SH-SY5Y (cell line): Measurements from ENCODE around the gene LSAMP.

Experiments
- GATA2 ChIP-seq: IDR thresholded peaks from 2 replicates; pipeline ENCODE4 v1.6.1; 2011; ENCODE audit warnings: mild to moderate bottlenecking, low read depth, low read length
- GATA3 ChIP-seq: IDR thresholded peaks from 2 replicates; pipeline ENCODE4 v1.6.1; 2011; ENCODE audit warnings: low read depth, mild to moderate bottlenecking, low read length, moderate library complexity

GRCh38 chr3:116005404-116005803 lies 439.9 kb downstream of the LSAMP start:
- no peak for TF ChIP-seq GATA2
- TF ChIP-seq GATA3: no peak
